H9 (cell line): Measurements from ENCODE around the gene ACSF3. TPM values are rescaled to one million over a fixed set of nuclear protein-coding genes. Genes with fewer than 3 reads are reported as not detected.
A peak's percentile ranks its signal among the peaks of the same experiment; 100 is the strongest.

Experiments
- DNase-seq: peaks from one replicate; pipeline ENCODE4 v3.0.0-alpha.2; 2017
- H2AFZ ChIP-seq: one replicate; pipeline ENCODE4 v1.6.1; 2013; ENCODE audit warnings: mild to moderate bottlenecking, low read length, control low read depth, moderate library complexity
- H2AK5ac ChIP-seq: 2 replicates; pipeline ENCODE4 v1.6.1; 2013; ENCODE audit warnings: low read length, control low read depth, mixed read lengths; ENCODE audit not compliant: insufficient read length
- H2BK120ac ChIP-seq: one replicate; pipeline ENCODE4 v1.6.1; 2013; ENCODE audit warnings: low read depth, mild to moderate bottlenecking, low read length, control low read depth, inconsistent platforms; ENCODE audit not compliant: poor library complexity, severe bottlenecking
- H2BK12ac ChIP-seq: 2 replicates; pipeline ENCODE4 v1.6.1; 2013; ENCODE audit warnings: low read length, control low read depth, mixed read lengths, low read depth; ENCODE audit not compliant: insufficient read length
- H2BK15ac ChIP-seq: 2 replicates; pipeline ENCODE4 v1.6.1; 2013; ENCODE audit warnings: low read depth, low read length, control low read depth
- H2BK20ac ChIP-seq: one replicate; pipeline ENCODE4 v1.6.1; 2013; ENCODE audit warnings: low read depth, mild to moderate bottlenecking, low read length, control low read depth, inconsistent platforms; ENCODE audit not compliant: poor library complexity, severe bottlenecking
- H2BK5ac ChIP-seq: 2 replicates; pipeline ENCODE4 v1.6.1; 2013; ENCODE audit warnings: low read length, control low read depth, mixed read lengths; ENCODE audit not compliant: insufficient read length
- H3K14ac ChIP-seq: 2 replicates; pipeline ENCODE4 v1.6.1; 2013; ENCODE audit warnings: low read length, control low read depth; ENCODE audit not compliant: insufficient read depth
- H3K18ac ChIP-seq: 2 replicates; pipeline ENCODE4 v1.6.1; 2013; ENCODE audit warnings: low read depth, mild to moderate bottlenecking, mixed read lengths, low read length, control low read depth; ENCODE audit not compliant: insufficient read length
- H3K23ac ChIP-seq: 2 replicates; pipeline ENCODE4 v1.6.1; 2013; ENCODE audit warnings: low read length, control low read depth, mixed read lengths, low read depth; ENCODE audit not compliant: insufficient read length
- H3K23me2 ChIP-seq: 2 replicates; pipeline ENCODE4 v1.6.1; 2013; ENCODE audit warnings: low read depth, mild to moderate bottlenecking, mixed read lengths, low read length, control low read depth; ENCODE audit not compliant: insufficient read length, poor library complexity, severe bottlenecking
- H3K27ac ChIP-seq: 2 replicates; pipeline ENCODE4 v1.5.1; 2013; ENCODE audit warnings: low read length, control low read depth, mixed read lengths, low read depth; ENCODE audit not compliant: insufficient read length
- H3K27me3 ChIP-seq: 2 replicates; pipeline ENCODE4 v1.6.1; 2013; ENCODE audit warnings: low read length, control low read depth, inconsistent platforms; ENCODE audit not compliant: insufficient read depth
- H3K4ac ChIP-seq: 2 replicates; pipeline ENCODE4 v1.6.1; 2013; ENCODE audit warnings: low read depth, mild to moderate bottlenecking, control low read depth, inconsistent platforms, low read length, moderate library complexity
- H3K4me1 ChIP-seq: 2 replicates; pipeline ENCODE4 v1.6.1; 2013; ENCODE audit warnings: low read length, control low read depth, inconsistent platforms; ENCODE audit not compliant: insufficient read depth
- H3K4me2 ChIP-seq: 2 replicates; pipeline ENCODE4 v1.6.1; 2013; ENCODE audit warnings: low read length, control low read depth, mixed read lengths; ENCODE audit not compliant: insufficient read length, insufficient read depth
- H3K56ac ChIP-seq: 2 replicates; pipeline ENCODE4 v1.6.1; 2013; ENCODE audit warnings: low read depth, mild to moderate bottlenecking, mixed read lengths, low read length, control low read depth; ENCODE audit not compliant: insufficient read length
- H3K79me1 ChIP-seq: 2 replicates; pipeline ENCODE4 v1.6.1; 2013; ENCODE audit warnings: low read depth, mild to moderate bottlenecking, moderate library complexity, low read length, control low read depth, inconsistent platforms; ENCODE audit not compliant: insufficient read depth, poor library complexity, severe bottlenecking
- H3K79me2 ChIP-seq: 2 replicates; pipeline ENCODE4 v1.6.1; 2013; ENCODE audit warnings: low read length, control low read depth, inconsistent platforms; ENCODE audit not compliant: insufficient read depth
- H3K9ac ChIP-seq: 2 replicates; pipeline ENCODE4 v1.6.1; 2013; ENCODE audit warnings: low read length, control low read depth, mixed read lengths; ENCODE audit not compliant: insufficient read length; ENCODE audit errors: extremely low read depth
- H3K9me3 ChIP-seq: one replicate; pipeline ENCODE4 v1.6.1; 2013; ENCODE audit warnings: low read depth, low read length, inconsistent platforms; ENCODE audit not compliant: control insufficient read depth
- H3T11ph ChIP-seq: one replicate; pipeline ENCODE4 v1.6.1; 2013; ENCODE audit warnings: mild to moderate bottlenecking, low read length, control low read depth, inconsistent platforms
- H4K20me1 ChIP-seq: one replicate; pipeline ENCODE4 v1.6.1; 2013; ENCODE audit not compliant: control insufficient read depth, insufficient read length, insufficient read depth
- H4K5ac ChIP-seq: 2 replicates; pipeline ENCODE4 v1.6.1; 2013; ENCODE audit warnings: low read depth, mild to moderate bottlenecking, mixed read lengths, low read length, control low read depth; ENCODE audit not compliant: insufficient read length
- H4K8ac ChIP-seq: replicated peaks from 2 replicates; pipeline ENCODE4 v1.6.1; 2013; ENCODE audit warnings: low read length, control low read depth, mixed read lengths, low read depth; ENCODE audit not compliant: insufficient read length
- H4K91ac ChIP-seq: 2 replicates; pipeline ENCODE4 v1.6.1; 2013; ENCODE audit warnings: low read depth, mild to moderate bottlenecking, moderate library complexity, mixed read lengths, low read length, control low read depth; ENCODE audit not compliant: insufficient read length
- H3K27ac Mint-ChIP-seq, 3 experiments: 2 replicates in 2 of 3; 3 replicates in 1 of 3; pipeline ENCODE4 v1.8.0; 2020 to 2021; ENCODE audit warnings: mixed read lengths in 3 of 3, mild to moderate bottlenecking in 1 of 3, moderate library complexity in 1 of 3
- H3K27me3 Mint-ChIP-seq: 2 replicates; pipeline ENCODE4 v1.8.0; 2021; ENCODE audit warnings: low read depth, mild to moderate bottlenecking, moderate library complexity, mixed read lengths
- H3K36me3 Mint-ChIP-seq, 3 experiments: 2 replicates in 2 of 3; 3 replicates in 1 of 3; pipeline ENCODE4 v1.8.0; 2020 to 2021; ENCODE audit warnings: low read depth in 3 of 3, mixed read lengths in 3 of 3; ENCODE audit not compliant: insufficient read depth in 1 of 3
- H3K4me1 Mint-ChIP-seq, 2 experiments: 2 replicates each; pipeline ENCODE4 v1.8.0; 2020; ENCODE audit warnings: mixed read lengths in 2 of 2
- H3K4me3 Mint-ChIP-seq, 2 experiments: 2 replicates in 1 of 2; 3 replicates in 1 of 2; pipeline ENCODE4 v1.8.0; 2020 to 2021; ENCODE audit warnings: mild to moderate bottlenecking in 2 of 2, mixed read lengths in 2 of 2, moderate library complexity in 1 of 2
- H3K9me3 Mint-ChIP-seq, 2 experiments: 2 replicates in 1 of 2; 3 replicates in 1 of 2; pipeline ENCODE4 v1.8.0; 2020; ENCODE audit warnings: mild to moderate bottlenecking in 2 of 2, mixed read lengths in 2 of 2, moderate library complexity in 1 of 2
- CTCF ChIP-seq: fragments of 200-600 bp; sonication (generic); conservative IDR thresholded peaks from 3 replicates; pipeline ENCODE4 v1.8.0; 2021; ENCODE audit warnings: antibody characterized with exemption, mild to moderate bottlenecking
- WGBS: extraction: QIAGEN DNeasy Blood & Tissue Kit; methylation state at CpG from one replicate; pipeline ENCODE4 v1.1.7; 2013; ENCODE audit warnings: missing lambda C conversion rate, low lambda C conversion rate, mixed read lengths; ENCODE audit not compliant: insufficient read length; ENCODE audit errors: extremely low coverage; 5-methylcytosine and 5-hydroxymethylcytosine counted together
- total RNA-seq: library from RNA; stranded (reverse); gene quantifications from 2 replicates; pipeline ENCODE4 v1.2.1, GENCODE V29; 2021

The ACSF3 gene
- total RNA-seq, 1 experiment from 2014 or later: 31.3 TPM

DNA sequence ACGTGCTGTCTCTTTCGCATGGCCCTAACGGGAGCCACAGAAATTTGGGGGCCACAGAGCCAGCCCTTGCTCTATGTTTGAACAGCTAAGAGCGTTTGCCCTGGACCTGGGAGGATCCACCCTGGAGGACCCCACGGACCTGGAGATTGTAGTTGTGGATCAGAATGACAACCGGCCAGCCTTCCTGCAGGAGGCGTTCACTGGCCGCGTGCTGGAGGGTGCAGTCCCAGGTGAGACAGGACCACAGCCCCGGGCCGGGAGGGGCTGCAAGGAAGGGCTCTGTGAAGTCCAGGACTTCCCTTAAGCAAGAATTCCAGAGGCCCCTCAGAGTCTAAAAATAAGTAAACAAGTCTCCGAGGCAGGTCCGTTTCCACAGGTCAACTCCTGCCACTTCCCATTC is 89.8 kb downstream of the ACSF3 start:
- H3K36me3 Mint-ChIP-seq: no peaks in the 10 kb centered on the region
- Histone ChIP-seq H2AK5ac (no peak overlapping the region), H3K4me2 (no peak overlapping the region), H4K91ac (no peak overlapping the region), H3K9me3 (no peaks in the 10 kb centered on the region), H3K4me1 (no peaks in the 10 kb centered on the region), H4K5ac (no peak overlapping the region), H3K14ac (no peak overlapping the region), H3K23ac (no peak overlapping the region), H3K4ac (no peak overlapping the region), H3K56ac (no peak overlapping the region), H2BK120ac (no peak overlapping the region), H3K27me3 (no peaks in the 10 kb centered on the region), H3T11ph (no peak overlapping the region), H3K79me1 (no peaks in the 10 kb centered on the region), H4K8ac (no peak overlapping the region), H2BK15ac (no peak overlapping the region), H3K18ac (no peak overlapping the region), H2BK5ac (no peak overlapping the region), H2AFZ (no peak overlapping the region), H2BK20ac (no peak overlapping the region), H3K79me2 (no peaks in the 10 kb centered on the region), H2BK12ac (no peak overlapping the region), H3K27ac (no peak overlapping the region), H3K9ac (no peak overlapping the region), H3K23me2 (no peaks in the 10 kb centered on the region), H4K20me1 (no peaks in the 10 kb centered on the region)
- no peaks in the 10 kb centered on the region; a peak in 1 of 5 replicates for H3K9me3 Mint-ChIP-seq
- no peaks in the 10 kb centered on the region for H3K4me1 Mint-ChIP-seq
- WGBS: no CpG with 5 or more reads among the region's 13 CpGs
- TF ChIP-seq CTCF: 0 out of 3 replicates have a peak, but pooled peaks have one; percentile 8
- no peak overlapping the region for H3K27ac Mint-ChIP-seq
- no peak overlapping the region for H3K4me3 Mint-ChIP-seq
- DNase-seq: no peak
- peaks cover 15% of the 10 kb centered on the region for H3K27me3 Mint-ChIP-seq
